Measurements from ENCODE around the gene TAGLN2.

The TAGLN2 gene

GRCh38 chr1:159934136-159935039 lies 9.1 kb upstream of the TAGLN2 start:
- DNase-seq: no peak

DNA sequence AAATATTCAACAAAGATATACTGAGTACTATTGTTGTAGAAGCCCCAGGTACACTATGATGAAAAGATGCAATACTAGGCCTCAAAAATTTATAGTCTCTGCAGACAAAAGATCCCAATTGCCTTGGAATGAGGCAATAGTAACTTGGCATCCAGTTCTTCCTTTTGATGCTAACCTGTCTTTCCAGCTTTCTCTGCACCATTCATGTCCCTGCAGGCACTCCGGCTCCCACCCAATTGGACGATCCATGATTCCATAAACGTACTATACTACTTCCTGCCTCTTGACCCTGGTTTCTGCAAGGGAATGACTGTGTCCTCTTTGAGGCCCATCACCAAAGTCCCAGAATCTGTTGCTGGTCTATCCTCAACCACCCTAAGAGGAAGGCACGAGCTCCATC lies 8.0 kb upstream of the TAGLN2 start:
- no peak for DNase-seq

- no peak for DNase-seq
These were observed 7.3 kb upstream of the TAGLN2 start for GRCh38 chr1:159932296-159933285.

DNA sequence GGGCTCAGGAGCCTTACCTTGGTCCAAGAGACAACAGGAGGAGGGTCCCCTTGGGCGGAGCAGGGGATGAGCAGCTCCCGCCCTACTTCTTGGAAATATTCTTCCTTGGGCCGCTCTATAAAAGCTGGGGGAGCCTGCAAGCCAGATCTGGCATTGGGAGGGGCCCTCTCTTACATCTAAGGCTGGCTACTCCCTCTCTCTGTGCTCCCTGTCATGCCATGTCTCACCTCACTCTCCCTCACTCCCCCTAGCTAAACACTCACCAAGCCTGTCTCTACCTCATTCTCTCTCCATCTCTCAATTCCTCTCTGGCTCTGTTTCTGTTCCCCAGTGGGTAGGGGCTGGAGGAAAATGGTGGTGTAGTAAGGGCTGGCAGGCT lies 6.5 kb upstream of the TAGLN2 start:
- no peak for DNase-seq

DNA sequence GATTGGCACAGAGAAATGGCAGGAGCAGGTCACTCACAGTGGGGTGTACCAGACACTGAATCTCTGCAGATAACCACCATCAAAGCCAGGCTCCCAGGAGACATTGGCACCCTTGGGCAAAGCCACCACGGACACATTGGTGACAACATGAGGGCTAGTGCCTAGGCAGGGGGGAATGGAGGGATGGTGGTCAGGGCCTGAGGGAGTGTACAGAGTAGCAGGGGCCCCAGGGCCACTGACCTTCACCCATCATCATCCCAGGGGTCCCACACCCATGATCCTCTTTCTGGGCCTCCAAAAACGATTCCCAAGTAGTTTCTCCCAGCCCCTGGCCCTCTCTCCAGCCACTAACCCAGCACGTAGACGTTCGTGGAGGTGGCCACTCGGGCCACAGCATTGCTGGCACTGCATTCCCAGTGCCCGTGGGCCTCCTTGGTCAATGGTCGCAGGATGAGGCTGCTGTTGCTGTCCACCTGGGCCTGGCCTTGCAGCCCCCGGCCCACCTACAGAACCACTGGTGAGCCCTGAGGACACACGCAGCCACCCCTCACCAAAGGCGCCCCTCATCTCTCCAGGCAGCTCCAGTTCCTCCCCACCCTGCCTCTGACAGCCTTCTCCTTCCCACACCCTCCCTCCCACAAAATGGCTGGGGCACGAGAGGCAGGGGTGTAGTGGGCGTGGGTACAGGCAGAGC lies 5.9 kb upstream of the TAGLN2 start:
- no peak for DNase-seq

- no peak for DNase-seq
These were observed 5.3 kb upstream of the TAGLN2 start for GRCh38 chr1:159930634-159931033.

- DNase-seq: no peak
These were observed 4.9 kb upstream of the TAGLN2 start for GRCh38 chr1:159930216-159930615.

DNA sequence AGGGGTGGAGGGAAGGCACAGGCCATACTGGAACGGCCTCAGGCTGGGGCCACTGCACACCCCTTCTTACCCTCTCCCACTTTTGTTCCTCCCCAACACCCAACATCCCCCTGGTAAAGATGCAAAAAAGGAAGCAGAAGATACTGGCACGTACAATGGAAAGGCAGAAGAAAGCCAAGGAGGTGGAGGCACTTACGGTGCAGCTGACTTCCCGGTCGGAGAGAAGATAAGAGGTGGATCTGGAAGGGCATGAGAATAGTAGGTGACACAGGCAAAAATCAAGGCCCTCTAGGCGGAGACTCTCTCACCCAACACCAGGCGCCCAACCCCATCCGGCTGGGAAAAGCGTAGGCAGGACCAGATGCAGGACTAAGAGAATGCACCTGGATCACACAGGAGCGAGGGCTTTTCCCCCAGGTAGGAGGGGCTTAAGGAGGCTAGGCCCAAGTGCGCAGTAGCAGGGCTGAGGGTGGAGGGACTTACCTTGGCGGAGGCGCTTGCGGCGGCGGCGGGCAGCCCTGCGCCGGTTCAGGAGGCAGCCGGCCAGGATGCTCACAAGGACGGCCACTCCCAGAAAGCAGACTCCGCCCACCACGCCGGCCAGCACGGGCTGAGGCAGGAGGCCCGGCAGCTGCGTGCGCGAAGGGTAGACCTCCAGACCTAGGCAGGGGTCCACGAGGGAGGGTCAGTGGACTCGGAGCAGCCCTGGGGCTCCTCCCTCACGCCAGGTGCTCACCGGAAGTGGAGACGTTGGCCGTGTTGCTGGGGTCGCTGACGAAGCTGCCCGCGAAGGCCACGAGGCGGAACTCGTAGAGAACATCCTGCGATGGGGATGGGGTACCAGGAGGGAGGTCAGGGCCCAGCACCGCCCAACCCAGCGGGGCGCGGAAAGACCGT lies 4.1 kb upstream of the TAGLN2 start:
- no peak for DNase-seq

GRCh38 chr1:159928491-159929050 lies 3.3 kb upstream of the TAGLN2 start:
- DNase-seq: no peak

DNA sequence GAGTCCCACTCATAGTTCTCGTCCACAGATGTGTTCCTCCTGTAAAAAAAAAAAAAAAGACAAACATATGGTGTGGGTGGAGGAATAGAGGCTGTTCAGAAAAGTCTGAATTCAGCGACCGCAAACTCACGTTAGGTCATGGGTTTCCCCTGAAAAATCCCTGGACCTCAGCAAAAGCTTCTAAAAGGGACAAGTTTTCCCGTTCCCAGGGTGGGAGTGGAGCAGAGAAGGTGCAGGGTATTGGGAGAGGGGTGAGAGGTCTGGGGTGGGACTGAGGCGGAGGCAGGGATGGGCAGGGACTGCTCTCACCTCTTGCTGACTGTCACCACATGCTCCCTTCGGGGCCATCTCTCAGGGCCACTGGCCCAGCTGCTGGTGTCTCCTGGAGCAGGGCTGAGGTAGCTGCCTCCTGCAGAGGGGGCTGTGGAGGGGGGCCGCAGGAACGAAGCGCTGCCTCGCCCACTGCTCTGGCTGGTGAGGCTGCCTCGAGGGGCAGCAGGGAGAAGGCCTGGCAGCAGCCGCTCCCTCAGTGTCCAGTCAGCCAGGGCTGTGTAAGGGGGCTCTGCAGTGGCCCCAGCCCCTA lies 2.6 kb upstream of the TAGLN2 start:
- no peak for DNase-seq

DNA sequence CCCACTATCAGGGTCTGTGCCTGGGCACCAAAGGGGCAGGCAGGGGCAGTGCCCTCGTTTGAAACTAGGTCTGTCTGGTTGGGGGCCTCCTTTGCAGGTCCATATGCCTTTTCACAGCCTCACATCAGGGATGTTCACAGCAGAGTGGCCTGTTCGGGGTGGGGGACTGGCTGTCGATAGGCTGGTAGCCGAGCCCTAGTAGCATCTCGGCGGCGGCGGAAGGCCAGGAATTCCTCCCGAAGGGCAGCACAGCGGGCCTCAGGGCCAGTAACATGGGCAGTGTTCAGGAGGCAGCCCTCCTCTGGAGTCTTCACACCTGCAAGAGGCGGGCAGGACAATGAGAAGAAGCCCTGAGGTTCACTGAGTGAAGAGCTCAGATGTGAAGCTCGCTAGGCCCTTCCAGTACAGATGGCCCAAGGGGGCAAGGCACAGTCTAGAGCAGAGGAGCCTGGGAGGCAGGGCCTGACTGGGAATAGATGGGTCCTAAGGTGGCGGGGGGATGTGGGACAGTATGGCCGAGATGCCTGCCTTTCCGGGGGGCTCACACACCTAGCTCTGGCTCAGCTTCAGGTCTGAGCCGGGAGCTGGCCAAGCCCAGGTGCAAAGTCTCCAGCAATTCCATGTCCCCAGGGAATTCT lies 2.0 kb upstream of the TAGLN2 start:
- DNase-seq: no peak

- no peak for DNase-seq
These were observed 392 bp upstream of the TAGLN2 start for GRCh38 chr1:159925719-159926078.

DNA sequence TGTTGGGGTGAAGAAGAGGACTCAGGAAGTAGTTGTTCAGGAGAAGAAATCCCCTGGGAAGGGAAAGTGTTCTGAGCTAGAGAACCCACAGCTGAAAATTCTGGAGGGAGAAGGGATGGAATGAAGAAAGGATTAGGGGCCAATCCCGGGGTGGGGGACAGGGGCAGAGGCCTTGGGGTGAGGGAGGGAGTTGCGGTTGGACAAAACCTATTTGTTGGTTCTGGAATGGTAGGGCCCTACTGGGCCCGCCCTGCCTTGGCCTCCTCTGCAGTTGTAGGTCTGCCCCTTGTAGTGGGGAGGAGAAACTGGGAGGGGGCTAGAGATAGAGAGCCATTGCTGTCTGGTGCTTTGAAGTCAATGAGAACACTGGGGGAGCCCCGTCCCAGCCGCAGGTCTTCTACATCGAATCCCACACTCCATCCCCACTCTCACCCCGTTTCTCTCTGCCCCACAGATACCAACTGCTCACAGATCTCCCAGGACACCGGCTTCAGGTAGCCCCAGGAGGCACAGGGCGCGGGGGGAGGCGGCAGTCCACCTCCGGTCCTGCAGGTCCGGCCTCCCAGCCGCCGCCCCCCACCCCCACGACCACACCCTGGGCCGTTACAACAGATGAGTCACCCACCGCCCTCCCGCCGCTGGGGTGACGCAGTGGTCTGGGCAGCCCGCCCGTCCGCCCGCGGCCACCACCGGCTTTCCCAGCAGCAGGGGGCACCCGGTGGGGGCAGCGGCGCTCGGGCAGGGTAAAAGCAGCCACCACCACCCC lies 1.1 kb downstream of the TAGLN2 start:
- DNase-seq: no peak

- peak; percentile 72 for DNase-seq
These were observed 1.9 kb downstream of the TAGLN2 start for GRCh38 chr1:159923203-159924024.

DNA sequence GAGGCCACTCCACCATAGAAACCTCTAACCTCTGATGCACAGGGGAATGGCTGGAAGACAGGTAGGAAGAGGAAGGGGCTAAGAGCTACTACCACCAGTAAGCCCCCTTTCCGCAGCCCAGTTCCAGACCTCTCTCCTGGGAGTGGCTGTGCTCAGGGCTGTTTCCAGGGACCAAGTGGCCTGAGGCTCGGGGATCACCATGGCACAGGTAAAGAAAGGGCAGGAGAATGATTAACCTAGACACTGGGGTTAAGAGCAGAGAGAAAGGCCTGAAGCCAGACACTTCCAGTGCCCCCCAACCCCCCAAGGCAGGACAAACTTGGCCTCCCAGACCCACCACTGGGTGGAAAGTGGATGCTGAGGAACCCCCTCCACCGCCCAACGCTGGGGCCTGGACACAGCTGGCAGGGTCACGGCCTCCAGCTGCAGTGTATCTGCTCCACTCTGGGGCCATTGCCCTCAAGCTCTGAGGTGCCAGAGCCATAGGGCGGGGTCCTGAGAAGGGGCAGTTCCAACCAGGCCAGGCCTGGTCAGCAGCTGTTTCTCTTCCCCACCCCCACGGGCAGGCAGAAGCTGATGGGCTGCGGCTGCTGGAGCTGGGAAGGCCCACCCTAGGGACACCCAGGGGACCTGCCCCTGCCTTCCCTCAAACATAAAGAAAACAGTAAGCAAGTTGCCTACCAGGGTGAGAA lies 2.6 kb downstream of the TAGLN2 start:
- DNase-seq: no peak

GRCh38 chr1:159921700-159922504 lies 3.4 kb downstream of the TAGLN2 start:
- no peak for DNase-seq

DNA sequence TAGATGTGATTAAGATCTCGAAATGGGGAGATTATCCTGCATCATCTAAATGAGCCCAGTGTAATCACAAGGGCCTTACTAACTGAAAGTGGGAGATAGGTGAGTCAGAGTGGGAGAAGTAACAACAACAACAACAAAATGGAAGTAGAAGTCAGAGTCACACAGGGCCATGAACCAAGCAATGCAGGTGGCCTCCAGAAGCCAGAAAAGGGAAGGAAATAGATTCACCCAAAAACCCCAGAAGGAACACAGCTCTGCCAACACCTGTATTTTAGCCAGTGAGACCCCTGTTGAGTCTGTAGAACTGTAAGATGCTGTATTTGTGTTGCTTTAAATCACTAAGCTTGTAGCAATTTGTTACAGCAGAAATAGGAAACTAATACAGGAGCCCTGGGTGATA lies 4.1 kb downstream of the TAGLN2 start:
- no peak for DNase-seq

GRCh38 chr1:159920651-159921050 lies 4.7 kb downstream of the TAGLN2 start:
- DNase-seq: no peak
